C4-2B (cell line): ENCODE measurements around the gene PPIA.

Experiments used
- ZFX ChIP-seq: fragments of 450-650 bp; IDR thresholded peaks from 2 replicates; pipeline ENCODE4 v1.6.1; 2017
- TF ChIP-seq, protein P1 (sequence below): fragments of 450-650 bp; conservative IDR thresholded peaks from 2 replicates; pipeline ENCODE4 v1.5.1; 2017; ENCODE audit warnings: mild to moderate bottlenecking

- TF ChIP-seq, protein P1, sequence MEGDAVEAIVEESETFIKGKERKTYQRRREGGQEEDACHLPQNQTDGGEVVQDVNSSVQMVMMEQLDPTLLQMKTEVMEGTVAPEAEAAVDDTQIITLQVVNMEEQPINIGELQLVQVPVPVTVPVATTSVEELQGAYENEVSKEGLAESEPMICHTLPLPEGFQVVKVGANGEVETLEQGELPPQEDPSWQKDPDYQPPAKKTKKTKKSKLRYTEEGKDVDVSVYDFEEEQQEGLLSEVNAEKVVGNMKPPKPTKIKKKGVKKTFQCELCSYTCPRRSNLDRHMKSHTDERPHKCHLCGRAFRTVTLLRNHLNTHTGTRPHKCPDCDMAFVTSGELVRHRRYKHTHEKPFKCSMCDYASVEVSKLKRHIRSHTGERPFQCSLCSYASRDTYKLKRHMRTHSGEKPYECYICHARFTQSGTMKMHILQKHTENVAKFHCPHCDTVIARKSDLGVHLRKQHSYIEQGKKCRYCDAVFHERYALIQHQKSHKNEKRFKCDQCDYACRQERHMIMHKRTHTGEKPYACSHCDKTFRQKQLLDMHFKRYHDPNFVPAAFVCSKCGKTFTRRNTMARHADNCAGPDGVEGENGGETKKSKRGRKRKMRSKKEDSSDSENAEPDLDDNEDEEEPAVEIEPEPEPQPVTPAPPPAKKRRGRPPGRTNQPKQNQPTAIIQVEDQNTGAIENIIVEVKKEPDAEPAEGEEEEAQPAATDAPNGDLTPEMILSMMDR, result no peak
- TF ChIP-seq ZFX, result no peak
Observed at GRCh38 chr7:44767912-44768627, 28.4 kb upstream of the PPIA start.
